CD4-positive, alpha-beta T cell treated with Interleukin-4 for 1 hour (primary cell): Measurements from ENCODE around the gene SYNE1.

Experiments
- DNase-seq, 2 donors: peaks; one replicate each; pipeline ENCODE4 v3.0.0-alpha.2; 2020 to 2022

The SYNE1 gene

DNA sequence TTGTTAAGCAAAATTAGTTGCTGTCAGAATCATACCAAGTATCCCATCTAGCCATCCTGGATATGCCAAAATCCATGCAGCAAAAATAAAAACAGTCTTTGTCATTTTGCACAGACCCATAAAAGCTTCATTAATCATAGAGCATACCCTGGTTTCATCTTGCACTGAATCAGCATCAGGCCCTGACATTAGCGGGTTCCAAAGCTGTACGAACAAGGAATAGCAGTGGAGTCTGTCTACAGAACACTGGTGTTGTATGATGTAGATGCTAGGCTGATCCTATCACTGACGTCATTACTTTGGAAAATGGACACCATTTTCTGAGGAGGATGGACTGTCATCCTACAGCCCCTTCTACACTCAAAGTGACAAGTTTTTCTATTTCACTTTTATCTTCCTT lies 514.1 kb downstream of the SYNE1 start:
- DNase-seq = no peak

DNA sequence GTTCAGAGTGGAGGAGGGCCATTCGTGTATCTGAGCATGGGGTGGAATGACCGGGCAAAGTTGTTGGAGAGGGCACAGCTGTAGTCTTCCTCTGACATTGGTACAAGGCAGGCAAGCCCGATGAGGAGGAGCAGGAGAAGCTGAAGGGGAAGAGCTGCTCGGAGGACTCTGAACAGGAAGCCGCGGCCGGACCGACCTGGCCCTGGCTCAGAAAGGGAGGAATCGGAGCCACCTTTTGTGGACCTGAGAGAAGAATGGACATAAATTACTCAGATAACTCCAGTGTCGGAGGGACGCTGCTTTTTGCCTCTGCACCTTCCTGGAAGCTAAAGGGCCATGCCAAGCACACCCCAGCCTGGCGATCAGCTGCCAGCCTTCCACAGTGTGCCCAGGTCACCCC lies 514.7 kb downstream of the SYNE1 start:
- DNase-seq = no peak

- no peak for DNase-seq
Measured at GRCh38 chr6:152121910-152122309, 515.3 kb downstream of the SYNE1 start.

DNA sequence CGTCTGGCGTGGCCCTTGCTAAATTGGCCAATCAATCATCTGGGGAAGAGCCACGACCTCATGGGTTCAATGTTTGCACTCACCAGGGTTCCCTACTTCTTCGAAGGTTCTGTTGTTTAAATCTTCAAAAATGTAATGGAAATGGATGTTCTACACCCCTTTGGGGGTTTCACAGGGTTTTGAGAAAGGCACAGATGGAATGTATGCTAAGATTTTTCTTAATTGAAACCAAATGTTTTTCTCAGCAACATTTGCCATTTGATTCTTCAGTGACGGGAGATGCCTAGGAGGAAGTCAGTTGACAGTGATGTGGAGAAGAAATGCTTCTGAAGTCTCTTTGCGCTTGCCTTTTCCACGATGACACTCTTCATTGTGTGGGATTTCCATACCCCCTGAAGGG lies 517.3 kb downstream of the SYNE1 start:
- DNase-seq = no peak

DNA sequence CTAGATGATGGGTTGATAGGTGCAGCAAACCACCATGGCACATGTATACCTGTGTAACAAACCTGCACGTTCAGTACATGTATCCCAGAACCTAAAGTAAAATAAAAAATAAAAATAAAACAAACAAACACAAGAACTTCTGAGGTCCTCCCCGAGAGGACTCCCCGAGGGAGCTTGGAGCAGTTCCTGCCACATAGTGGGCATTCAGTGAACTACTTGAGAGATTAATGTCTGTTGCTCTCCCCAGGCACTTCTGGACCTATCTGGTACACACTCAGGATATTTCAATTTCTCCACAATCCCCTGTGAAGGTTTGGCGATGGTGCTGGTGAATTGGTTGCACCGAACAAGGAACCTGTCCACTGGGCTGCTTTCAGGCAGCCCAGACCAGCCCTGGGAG lies 518.5 kb downstream of the SYNE1 start:
- DNase-seq = no peak

GRCh38 chr6:152118224-152118623 lies 518.9 kb downstream of the SYNE1 start:
- no peak for DNase-seq

DNA sequence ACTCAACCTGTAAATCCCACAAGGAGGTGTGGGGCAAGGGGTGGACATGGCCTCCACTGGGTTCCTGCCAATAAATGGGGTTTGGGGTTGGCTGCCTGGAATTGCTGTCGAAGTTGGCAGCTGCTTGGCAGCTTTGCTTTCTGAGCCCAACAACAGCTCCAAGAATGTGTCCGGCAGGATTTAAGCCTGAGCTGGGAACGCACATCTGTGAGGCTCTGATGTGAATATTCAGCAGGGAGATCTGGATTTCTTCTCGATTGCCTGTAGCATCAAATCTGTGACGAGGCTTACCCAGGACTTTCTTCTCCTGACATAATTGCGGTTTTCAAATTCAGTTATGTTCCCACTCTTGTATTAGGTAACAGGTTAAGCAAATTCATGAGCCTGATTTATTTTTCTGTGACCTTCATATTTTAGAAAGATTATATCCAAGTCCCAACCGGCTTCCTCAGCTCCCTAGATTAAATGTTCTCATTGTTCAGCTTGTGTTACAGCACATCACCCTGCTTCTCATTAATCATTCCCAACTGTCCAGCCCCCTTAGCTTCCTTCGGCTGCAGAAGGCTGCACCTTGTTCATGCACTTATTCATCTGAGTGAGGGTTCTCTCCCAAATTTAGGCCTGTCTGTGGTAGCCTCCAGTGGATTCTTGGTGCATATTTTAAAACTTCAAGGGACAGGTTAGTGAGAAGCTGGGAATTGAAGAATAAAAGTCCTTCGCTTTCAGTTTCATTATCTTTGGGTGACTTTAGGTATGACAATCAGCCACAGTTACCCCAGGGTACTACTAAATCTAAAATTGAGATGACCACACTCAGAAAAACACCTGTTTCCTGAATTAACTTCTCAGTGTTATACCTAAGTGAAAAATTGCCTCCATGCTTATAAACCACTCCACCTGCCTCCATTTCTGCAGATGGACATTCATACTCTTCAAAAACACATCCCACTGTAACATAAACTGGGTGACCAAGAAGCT lies 519.7 kb downstream of the SYNE1 start:
- no peak for DNase-seq

- no peak for DNase-seq
Measured at GRCh38 chr6:152112491-152113261, 524.5 kb downstream of the SYNE1 start.

- no peak for DNase-seq
Measured at GRCh38 chr6:152110886-152111820, 526.0 kb downstream of the SYNE1 start.

DNA sequence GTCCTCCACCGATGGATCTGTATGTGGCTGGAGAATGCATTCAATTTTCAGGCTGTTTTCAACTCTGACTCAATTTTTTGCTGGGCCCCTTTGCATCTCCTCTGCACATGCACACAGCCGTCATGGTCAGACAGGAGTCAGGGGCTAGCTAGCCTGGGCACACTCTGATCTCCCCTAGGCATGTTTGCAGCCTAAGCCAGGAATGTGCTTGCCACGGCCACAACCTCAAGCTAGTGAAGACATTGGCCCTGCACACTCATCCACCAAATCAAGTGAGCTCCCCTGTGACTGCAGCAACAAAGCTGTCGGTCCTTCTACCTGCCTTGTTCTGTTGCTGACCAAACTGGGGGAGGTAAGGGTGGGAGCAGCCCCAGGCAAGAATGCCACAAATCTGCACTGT lies 529.2 kb downstream of the SYNE1 start:
- no peak for DNase-seq

- peak in 1 of 2 donors; percentile 23 for DNase-seq
Measured at GRCh38 chr6:152100183-152100618, 537.0 kb downstream of the SYNE1 start.

DNA sequence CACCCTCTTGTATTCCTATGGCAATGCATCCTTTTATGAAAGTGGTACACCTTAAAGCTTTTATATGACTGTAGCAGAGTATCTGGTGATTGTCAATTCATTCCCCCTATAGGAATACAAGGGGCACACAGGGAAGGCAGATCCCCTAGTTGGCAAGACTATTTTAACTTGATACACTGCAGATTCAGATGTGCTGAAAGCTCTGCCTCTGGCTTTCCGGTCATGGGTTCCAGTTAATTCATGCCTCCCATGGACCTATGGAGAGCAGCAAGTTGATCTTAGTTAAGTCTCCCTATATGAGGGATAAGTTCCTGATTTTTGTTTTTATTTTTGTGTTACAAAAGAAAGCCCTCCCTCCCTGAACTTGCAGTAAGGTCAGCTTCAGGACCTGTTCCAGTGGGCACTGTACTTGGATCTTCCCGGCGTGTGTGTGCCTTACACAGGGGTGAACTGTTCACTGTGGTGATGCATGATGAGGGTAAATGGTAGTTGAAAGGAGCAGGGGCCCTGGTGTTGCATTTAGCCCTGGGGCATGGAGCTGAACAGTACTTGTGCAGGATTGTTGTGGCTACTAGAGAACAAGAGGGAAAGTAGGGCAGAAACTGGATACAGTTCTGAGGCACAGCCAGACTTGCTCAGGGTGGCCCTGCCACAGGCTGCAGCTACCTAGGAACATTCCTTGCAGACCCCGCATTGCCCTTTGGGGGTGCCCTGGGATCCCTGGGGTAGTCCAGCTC lies 537.5 kb downstream of the SYNE1 start:
- no peak for DNase-seq

DNA sequence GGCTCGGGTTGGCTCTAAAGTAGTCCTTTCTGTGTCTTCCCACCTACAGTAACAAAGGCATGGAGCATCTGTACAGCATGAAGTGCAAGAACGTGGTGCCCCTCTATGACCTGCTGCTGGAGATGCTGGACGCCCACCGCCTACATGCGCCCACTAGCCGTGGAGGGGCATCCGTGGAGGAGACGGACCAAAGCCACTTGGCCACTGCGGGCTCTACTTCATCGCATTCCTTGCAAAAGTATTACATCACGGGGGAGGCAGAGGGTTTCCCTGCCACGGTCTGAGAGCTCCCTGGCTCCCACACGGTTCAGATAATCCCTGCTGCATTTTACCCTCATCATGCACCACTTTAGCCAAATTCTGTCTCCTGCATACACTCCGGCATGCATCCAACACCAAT lies 538.5 kb downstream of the SYNE1 start:
- DNase-seq = no peak

DNA sequence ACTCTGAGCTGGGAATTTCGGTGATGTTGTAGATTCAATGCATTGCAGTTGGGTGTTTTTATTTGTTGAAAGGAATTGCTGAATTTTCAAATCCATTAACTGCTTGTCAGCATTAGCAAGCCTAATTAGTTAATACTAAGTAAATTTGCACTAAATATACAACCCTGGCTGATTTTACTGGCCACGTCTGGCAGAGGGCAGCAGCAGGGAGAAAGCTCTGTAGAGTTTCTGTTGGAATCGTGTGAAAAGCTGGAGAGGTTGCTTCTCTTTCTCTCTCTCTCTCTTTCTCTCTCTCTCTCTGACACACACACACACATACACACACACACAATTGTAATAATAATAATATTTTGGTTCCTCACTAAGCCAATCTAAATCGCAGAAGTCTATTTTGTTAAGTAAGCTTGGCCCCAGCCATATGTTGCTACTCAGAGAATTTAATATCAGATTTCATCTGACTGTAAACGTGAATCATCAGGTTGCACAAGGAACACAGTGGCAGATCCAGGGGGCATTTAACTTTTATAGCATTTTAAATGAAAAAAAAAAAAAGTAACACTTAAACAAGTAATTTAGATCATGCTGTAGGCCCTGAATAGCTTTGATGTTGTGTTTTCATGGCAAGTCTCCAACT lies 540.2 kb downstream of the SYNE1 start:
- DNase-seq = no peak

- peak in 1 of 2 donors; percentile 74 for DNase-seq
Measured at GRCh38 chr6:152094992-152095592, 542.1 kb downstream of the SYNE1 start.

GRCh38 chr6:152094276-152094675 lies 542.9 kb downstream of the SYNE1 start:
- no peak for DNase-seq

- no peak for DNase-seq
Measured at GRCh38 chr6:152093711-152094110, 543.5 kb downstream of the SYNE1 start.

DNA sequence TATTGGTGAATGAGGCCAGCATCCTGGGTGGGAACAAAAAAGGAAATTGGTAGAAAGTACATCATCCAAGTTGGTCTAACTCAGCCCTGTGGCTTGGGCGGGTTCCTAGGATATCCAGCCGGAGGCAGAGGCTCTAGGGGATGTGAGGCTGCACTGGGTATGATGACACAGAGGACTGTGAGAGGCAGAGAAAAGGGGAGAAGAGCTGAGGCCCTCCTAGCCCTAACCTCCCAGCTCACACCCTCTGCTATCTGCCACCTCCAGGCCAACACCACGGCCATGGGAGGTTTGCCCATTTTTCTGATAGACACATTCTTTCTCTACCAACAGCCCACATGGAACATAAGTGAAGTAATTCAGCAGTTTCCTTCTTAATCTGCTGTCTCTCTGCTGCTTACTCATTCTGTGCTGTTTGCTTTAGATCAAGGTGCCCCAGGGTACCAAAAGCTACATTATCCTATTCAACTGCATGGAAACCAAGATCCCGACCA lies 545.3 kb downstream of the SYNE1 start:
- DNase-seq = no peak

DNA sequence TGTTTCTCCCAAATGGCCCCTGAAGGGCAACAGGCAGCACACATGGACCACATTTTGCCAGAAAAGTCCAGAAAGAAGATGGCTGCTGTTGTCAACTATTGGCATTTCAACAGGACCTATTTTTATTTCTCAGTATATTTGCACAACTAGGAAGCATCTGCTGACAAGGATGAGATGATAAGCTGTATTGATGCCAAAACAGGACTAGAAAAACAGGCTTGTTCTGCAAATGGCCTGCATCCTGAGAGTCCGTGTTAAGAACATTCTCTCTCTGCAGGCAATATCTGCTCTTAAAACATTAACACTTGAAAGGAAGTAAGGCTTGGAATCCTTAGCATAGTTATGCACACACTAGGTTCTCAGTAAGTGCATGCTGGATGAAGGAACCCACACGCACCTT lies 546.0 kb downstream of the SYNE1 start:
- no peak for DNase-seq

- no peak for DNase-seq
Measured at GRCh38 chr6:152089992-152090391, 547.2 kb downstream of the SYNE1 start.

GRCh38 chr6:152087701-152088100 lies 549.5 kb downstream of the SYNE1 start:
- no peak for DNase-seq
